ENCODE results near the gene AP1S2.
"Not testable (repeated sequence)": the region's sequence is repeated elsewhere in the genome, so short reads cannot be mapped to it uniquely, and the experiment has no call there.

Gene AP1S2

DNA sequence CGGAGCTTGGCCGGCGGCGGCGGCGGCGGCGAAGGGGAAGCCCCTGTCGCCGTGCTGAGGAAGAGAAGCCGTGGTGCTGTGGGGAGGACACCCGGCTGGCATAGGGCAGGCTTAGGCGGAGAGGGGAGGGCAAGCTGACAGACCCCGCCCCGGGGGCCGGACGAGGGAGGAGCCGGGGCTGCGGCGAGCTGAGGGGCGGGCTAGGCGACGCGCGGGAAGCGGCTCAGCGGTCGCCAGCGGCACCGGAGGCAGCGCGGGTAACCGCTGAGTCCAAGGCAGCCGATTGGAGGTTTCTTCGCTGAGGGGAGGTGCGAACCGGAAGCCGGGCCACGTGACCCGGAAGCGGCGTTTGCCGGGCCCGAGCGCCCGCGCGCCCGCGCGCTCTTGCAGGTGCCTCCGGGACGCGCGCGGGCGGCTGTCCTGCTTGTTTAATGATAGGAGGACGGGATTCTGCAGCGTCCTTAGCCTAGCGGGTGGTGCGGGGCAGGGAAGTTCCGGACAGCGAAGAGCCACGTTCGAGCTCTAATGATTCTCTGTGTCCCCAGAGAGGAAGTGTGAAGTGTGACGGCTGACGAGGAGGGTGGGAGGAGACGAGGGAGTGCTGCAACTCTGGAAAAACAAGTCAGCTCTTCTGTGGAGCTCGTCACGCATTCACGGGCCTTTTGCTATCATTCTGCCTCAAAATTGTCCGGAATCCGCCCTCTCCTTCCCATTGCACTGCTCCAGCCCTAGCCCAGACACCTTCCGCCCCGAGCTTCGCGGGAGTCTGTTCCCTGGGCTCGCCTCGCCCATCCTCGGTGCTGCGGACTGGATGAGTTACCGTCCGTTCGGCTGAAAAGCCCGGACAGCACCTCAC is at the start of gene AP1S2:
TSS of gene AP1S2 (minus strand) at position 102 of the 856 bp plus-strand sequence. CDS start 2,289 bp downstream, outside the sequence.
- DNase-seq, result peak; percentile 84

DNA sequence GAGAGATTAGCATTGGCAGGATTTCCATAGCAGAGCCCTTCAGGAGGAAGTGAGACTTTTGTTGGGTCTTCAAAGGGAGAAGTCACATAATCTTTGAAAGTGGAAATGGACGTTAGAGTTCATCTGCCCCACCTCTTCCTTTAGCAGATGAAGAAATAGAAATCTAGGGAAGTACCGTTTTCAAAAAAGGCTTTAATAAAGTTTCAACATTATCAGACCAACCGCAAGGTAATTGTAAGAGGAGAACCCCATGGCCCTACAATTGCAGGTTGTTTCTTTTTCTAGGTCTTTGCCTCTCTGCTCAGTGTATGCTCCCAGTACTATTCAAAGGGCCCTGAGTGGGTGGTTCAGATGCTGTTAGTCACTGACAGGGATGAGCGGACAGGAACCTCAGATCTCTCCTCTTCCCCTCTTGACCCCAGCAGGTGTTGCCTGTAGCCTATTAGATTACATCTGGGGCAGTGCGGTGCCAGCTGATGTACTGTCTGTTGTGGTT is 48.6 kb upstream of the AP1S2 start:
- no peak for DNase-seq

- DNase-seq, result no peak
Measured at GRCh38 chrX:15895334-15895733, 40.7 kb upstream of the AP1S2 start.

- DNase-seq, result no peak
Measured at GRCh38 chrX:15894724-15895123, 40.1 kb upstream of the AP1S2 start.

DNA sequence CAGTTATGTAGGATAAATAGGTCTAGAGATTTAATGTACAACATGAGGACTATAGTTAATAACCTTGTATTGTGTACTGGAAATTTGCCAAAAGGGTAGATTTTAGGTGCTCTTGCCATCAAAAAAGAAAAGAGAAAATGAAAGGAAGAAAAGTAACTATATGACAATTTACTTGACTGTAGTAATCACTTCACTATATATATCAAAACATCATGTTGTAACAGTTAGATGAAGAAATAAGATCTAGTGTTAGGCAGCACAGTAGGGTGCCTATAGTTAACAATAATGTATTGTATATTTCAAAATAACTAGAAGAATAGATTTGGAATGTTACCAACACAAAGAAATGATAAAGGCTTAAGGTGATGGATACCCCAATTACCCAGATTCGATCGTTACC is 35.9 kb upstream of the AP1S2 start:
- DNase-seq, result no peak

GRCh38 chrX:15888062-15888461 is 33.4 kb upstream of the AP1S2 start:
- no peak for DNase-seq

DNA sequence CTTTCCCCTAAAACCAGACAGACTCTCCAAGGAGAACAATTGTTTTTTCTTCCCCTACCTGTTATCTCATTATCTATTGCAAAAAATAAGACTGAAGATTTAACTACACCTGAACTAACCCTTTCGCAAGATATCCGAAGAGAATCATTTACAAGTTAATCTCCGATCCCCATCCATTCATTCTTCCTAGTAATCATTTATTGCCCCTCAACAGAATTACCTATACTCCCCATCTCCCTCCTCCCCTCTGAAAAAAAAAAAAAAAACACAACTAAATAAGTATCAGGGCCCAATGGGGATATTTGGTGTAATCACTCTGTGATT is 28.9 kb upstream of the AP1S2 start:
- DNase-seq, result no peak

- DNase-seq, result no peak
Measured at GRCh38 chrX:15882704-15883539, 28.3 kb upstream of the AP1S2 start.

DNA sequence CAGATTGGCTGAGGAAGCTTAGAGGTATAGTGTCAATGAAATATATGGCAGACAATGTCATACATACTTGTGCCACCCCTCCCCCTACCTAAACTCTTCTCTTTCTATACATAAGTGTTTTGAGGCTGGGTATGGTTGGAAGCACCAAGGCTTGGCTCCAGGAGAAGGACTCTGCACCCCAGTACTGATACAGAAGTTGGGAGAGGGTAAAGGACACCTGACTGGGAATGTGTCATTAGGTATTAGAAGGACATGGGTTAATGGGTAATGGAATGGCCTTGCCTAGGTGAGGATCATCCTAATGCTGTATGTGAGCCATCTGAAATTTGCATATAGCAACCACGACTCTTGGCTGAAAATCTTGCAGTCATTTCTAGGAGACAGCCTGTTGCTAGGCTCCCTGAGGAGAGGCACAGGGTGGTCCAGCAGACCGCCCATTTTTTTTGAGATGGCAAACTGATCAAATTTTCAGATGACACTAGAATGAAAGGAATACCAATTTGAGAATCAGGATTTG is 26.8 kb upstream of the AP1S2 start:
- no peak for DNase-seq

GRCh38 chrX:15877914-15878313 is 23.3 kb upstream of the AP1S2 start:
- not testable (repeated sequence) for DNase-seq

DNA sequence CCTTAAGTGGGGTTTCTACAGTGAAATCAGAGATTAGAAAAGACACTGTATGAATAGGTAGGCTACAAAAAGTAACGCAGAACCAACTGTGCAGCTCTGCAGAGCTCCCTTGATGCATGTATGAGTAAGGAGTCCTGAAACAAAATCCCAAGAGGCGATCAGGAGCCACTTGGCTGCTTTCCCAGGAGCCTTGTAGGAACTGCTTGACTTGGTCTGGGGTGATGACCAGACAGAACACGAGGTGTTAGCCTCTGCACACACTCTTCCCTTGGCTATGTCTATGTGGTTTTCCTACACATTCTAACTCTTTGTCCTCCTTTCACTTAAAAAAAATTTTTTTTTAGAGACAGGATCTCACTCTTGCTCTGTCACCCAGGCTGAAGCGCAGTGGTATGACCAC is 22.8 kb upstream of the AP1S2 start:
- DNase-seq, result no peak

- DNase-seq, result no peak
Measured at GRCh38 chrX:15874672-15875071, 20.1 kb upstream of the AP1S2 start.

DNA sequence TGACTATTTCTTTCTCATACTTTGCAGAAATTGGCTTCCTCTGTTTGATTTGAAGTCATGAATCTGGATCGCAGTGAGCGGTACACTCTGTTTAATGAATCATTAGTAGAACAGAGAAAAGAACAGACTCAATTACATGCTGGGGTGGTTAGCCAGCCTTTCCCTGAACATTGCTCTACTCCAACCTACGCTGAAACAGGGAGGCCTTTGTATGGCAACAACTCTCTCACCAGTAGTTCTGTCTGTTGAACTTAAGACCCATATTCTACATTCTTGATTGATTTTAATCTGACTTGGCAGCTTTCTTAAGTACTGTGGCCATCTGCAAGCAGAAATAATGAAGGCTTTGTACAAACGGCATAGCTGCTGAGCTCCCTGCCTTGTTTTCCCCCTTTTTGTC is 19.0 kb upstream of the AP1S2 start:
- DNase-seq, result no peak

- DNase-seq, result no peak
Measured at GRCh38 chrX:15870310-15870709, 15.7 kb upstream of the AP1S2 start.

DNA sequence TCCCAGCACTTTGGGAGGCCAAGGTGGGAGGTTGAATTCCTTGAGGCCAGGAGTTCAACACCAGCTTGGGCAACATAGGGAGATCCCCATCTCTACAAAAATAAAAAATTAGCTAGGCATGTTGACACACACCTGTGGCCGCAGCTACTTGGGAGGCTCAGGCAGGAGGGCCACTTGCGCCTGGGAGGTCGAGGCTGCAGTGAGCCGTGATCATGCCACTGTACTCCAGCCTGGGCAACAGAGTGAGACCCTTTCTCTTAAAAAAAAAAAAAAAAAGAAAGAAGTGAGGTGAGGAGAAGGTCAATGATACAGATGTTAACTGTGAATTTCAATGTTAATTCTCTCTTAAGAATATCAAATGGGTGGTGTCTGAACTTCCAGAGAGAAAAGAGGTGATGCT is 15.1 kb upstream of the AP1S2 start:
- no peak for DNase-seq

GRCh38 chrX:15866147-15866546 is 11.5 kb upstream of the AP1S2 start:
- no peak for DNase-seq

DNA sequence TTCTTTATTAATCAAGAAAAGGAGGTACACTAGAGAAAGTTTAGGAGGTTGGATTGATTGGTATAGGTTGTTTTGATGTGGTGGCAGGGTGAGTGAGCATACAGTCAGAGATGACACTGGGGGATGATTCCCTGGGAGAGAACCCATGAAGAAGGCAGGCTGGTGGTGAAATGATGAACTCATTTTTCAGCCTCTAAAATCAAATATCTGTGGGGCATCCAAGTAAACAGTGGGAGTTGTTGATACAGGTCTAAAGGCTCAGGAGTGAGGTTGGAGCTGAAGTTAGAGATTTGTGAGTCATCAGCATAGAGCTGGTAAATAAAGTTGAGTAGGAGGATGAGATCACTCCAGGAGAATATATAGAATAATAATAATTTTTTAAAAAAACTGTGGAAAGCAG is 10.0 kb upstream of the AP1S2 start:
- no peak for DNase-seq

GRCh38 chrX:15864023-15864422 is 9.4 kb upstream of the AP1S2 start:
- no peak for DNase-seq

- no peak for DNase-seq
Measured at GRCh38 chrX:15860921-15861320, 6.3 kb upstream of the AP1S2 start.

DNA sequence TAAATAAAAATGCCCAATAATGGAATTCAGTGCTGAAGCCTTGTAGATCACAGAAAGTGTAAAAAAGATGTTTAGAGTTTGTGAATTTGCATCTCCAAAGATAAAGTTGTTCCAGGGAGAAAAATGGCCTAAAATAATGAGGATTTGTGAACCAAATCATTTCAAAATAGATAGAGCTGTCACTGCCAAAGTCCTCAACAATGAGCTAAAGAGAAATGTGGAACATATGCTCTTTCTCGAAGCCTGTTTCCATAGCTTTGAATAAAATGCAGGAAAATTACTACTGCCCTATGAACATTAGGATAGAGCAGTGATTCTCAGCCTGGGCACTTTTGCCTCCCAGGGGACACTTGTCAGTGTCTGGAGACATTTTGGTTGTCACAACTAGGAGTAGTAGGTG is 3.4 kb upstream of the AP1S2 start:
- DNase-seq, result no peak

GRCh38 chrX:15856636-15857035 is 2.0 kb upstream of the AP1S2 start:
- DNase-seq, result peak; percentile 34

DNA sequence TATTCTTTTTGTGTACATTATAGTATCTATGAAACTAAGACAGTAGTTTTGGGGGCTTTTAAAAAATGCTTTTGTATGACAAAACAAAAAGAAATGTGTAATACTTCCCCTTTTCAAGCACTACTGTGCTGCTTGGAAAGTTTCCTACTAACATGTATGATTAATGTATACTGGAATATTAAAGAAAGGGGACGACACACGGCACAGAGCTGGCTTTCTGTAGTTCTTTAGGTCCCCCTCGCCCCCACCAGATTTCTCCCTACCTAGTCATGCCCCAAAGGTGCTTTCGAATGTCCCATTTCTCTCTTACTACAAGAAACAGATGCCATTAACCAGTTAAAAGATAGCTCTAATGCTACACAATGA is 1.6 kb upstream of the AP1S2 start:
- no peak for DNase-seq

DNA sequence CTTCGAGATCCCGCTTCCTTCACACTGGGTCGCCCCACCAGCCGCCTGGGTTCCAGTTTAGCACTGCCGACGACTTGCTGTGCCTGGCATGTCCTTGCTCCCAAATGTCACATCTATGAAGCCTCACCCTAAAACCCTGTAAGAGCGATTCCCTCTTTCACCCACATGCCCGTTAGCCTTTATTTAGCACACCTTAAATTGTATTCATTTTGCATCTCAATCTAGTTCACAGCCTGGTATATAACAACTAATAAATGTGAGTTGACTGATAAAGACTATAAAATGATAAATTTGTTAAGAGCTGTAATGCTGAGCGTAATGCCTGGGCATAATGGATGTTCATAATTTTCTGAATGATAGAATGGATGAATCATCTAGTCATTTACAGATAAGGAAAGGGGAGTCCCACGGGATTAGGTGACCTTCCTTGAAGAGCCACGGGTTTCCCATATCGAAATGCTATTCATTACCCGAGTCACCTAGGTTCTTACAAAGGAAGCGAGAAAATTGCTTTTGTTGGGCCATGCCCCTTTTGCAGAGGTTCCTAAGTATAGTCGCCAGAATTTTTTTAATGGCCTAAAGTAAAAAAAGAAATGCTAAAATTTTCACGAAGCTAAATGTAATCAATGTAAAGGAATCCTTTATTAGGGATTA is 1.1 kb upstream of the AP1S2 start:
- DNase-seq, result no peak

Data from NCI-H1105 (cell line).